Measurements from ENCODE around the gene PGBD1. TPM values are rescaled to one million over a fixed set of nuclear protein-coding genes. Genes with fewer than 3 reads are reported as not detected.

Gene PGBD1
- total and polyA plus RNA-seq, 2 of the 13 experiments (the other 11 are each of a cell fraction or from before 2014, with no cell fraction given): 3.6 to 6.9 TPM

GRCh38 chr6:28335564-28336283 lies 54.4 kb downstream of the PGBD1 start, which contains the start of gene ZSCAN31 (continued):
- TF ChIP-seq MLXIP (CRISPR knock-in tag; IDR thresholded peaks at IDR 0.05; ENCODE audit: borderline replicate concordance) (peak; percentile 70), ZNF589 (CRISPR knock-in tag; conservative IDR thresholded peaks at IDR 0.05) (no peak; the same call in 1 of the 2 replicates), BCL6 (CRISPR knock-in tag; IDR thresholded peaks at IDR 0.05) (peak; percentile 99), ZNF256 (CRISPR knock-in tag; conservative IDR thresholded peaks at IDR 0.05) (no peak; the same call in 1 of the 2 replicates), NFRKB (IDR thresholded peaks at IDR 0.05) (no peak), GATA4 (IDR thresholded peaks at IDR 0.05; ENCODE audit: borderline replicate concordance, low read depth) (0 out of 2 replicates have a peak, but pooled peaks have one; percentile 23), NR2F1 (CRISPR knock-in tag; IDR thresholded peaks at IDR 0.05) (peak; percentile 29 to 34; a peak in 2 of 4 replicates), ZNF605 (CRISPR knock-in tag; IDR thresholded peaks at IDR 0.05) (peak; percentile 91), ZNF782 (CRISPR knock-in tag; IDR thresholded peaks at IDR 0.05; ENCODE audit: borderline replicate concordance) (no peak), DNMT1 (CRISPR knock-in tag; IDR thresholded peaks at IDR 0.05) (0 out of 2 replicates have a peak, but pooled peaks have one; percentile 15), ZNF382 (CRISPR knock-in tag; IDR thresholded peaks at IDR 0.05; ENCODE audit: borderline replicate concordance) (no peak), CHD4 (IDR thresholded peaks at IDR 0.05; ENCODE audit: borderline replicate concordance, low read length) (peak; percentile 39; the same call in 1 of the 2 replicates), ARHGAP35 (CRISPR knock-in tag; IDR thresholded peaks at IDR 0.05; ENCODE audit: borderline replicate concordance) (0 out of 2 replicates have a peak, but pooled peaks have one; percentile 40), ZNF20 (CRISPR knock-in tag; IDR thresholded peaks at IDR 0.05) (no peak; the same call in 1 of the 2 replicates), TGIF2 (CRISPR knock-in tag; IDR thresholded peaks at IDR 0.05) (peak; percentile 16; the same call in 1 of the 2 replicates), ZNF740 (CRISPR knock-in tag; IDR thresholded peaks at IDR 0.05) (no peak), YY1 (IDR thresholded peaks at IDR 0.05; ENCODE audit: insufficient read depth, insufficient replicate concordance, low read depth, low read length) (peak; percentile 74), ATF7 (IDR thresholded peaks at IDR 0.05) (peak; percentile 69; the same call in 1 of the 2 replicates), ATF7 (CRISPR knock-in tag; IDR thresholded peaks at IDR 0.05) (peak; percentile 75), TOE1 (CRISPR knock-in tag; IDR thresholded peaks at IDR 0.05) (peak; percentile 92)
- TF ChIP-seq, protein P1, sequence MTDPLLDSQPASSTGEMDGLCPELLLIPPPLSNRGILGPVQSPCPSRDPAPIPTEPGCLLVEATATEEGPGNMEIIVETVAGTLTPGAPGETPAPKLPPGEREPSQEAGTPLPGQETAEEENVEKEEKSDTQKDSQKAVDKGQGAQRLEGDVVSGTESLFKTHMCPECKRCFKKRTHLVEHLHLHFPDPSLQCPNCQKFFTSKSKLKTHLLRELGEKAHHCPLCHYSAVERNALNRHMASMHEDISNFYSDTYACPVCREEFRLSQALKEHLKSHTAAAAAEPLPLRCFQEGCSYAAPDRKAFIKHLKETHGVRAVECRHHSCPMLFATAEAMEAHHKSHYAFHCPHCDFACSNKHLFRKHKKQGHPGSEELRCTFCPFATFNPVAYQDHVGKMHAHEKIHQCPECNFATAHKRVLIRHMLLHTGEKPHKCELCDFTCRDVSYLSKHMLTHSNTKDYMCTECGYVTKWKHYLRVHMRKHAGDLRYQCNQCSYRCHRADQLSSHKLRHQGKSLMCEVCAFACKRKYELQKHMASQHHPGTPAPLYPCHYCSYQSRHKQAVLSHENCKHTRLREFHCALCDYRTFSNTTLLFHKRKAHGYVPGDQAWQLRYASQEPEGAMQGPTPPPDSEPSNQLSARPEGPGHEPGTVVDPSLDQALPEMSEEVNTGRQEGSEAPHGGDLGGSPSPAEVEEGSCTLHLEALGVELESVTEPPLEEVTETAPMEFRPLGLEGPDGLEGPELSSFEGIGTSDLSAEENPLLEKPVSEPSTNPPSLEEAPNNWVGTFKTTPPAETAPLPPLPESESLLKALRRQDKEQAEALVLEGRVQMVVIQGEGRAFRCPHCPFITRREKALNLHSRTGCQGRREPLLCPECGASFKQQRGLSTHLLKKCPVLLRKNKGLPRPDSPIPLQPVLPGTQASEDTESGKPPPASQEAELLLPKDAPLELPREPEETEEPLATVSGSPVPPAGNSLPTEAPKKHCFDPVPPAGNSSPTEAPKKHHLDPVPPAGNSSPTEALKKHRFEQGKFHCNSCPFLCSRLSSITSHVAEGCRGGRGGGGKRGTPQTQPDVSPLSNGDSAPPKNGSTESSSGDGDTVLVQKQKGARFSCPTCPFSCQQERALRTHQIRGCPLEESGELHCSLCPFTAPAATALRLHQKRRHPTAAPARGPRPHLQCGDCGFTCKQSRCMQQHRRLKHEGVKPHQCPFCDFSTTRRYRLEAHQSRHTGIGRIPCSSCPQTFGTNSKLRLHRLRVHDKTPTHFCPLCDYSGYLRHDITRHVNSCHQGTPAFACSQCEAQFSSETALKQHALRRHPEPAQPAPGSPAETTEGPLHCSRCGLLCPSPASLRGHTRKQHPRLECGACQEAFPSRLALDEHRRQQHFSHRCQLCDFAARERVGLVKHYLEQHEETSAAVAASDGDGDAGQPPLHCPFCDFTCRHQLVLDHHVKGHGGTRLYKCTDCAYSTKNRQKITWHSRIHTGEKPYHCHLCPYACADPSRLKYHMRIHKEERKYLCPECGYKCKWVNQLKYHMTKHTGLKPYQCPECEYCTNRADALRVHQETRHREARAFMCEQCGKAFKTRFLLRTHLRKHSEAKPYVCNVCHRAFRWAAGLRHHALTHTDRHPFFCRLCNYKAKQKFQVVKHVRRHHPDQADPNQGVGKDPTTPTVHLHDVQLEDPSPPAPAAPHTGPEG (CRISPR knock-in tag; IDR thresholded peaks at IDR 0.05): peak; percentile 52; the same call in 1 of the 2 replicates

Data from HepG2 (cell line).